Choroid plexus epithelial cell (primary cell): Measurements from ENCODE around the gene IL16.

Experiments
- DNase-seq: peaks from one replicate; pipeline ENCODE4 v3.0.0-alpha.2; 2010; ENCODE audit warnings: low read depth
- H3K4me3 ChIP-seq: 2 replicates; pipeline ENCODE4 v1.5.1; 2011; ENCODE audit warnings: low read depth, mild to moderate bottlenecking, control low read depth, low read length, moderate library complexity
- CTCF ChIP-seq: conservative IDR thresholded peaks from 2 replicates; pipeline ENCODE4 v1.5.1; 2011; ENCODE audit warnings: low read depth, mild to moderate bottlenecking, control low read depth, inconsistent platforms, low read length, moderate library complexity

IL16 gene

DNA sequence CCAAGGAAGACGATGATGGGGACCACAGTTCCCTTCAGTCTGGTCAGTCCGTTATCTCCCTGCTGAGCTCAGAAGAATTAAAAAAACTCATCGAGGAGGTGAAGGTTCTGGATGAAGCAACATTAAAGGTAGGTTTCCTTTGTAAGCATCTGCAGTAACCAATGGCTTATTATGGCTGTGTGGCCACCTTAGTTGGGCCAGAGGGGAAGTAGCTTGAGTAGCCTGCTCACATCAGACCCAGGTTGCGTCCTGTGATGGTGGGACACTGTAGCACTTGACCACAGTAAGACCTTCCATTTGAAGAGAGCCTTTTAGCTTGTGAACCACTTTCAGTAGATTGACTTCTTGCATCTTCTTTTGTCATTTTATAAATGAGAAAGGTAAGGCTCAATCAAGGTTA, 104.7 kb downstream of the IL16 start:
- H3K4me3 ChIP-seq: no peak overlapping the region
- no peak for TF ChIP-seq CTCF

GRCh38 chr15:81301815-81302399, 105.2 kb downstream of the IL16 start:
- no peak overlapping the region for H3K4me3 ChIP-seq
- no peak for DNase-seq
- TF ChIP-seq CTCF: no peak

More for the DNA sequence above, 104.7 kb downstream of the IL16 start:
- DNase-seq: no peak

GRCh38 chr15:81302701-81303109, 106.0 kb downstream of the IL16 start:
- TF ChIP-seq CTCF: no peak
- no peak for DNase-seq
- no peak overlapping the region for H3K4me3 ChIP-seq

- TF ChIP-seq CTCF: no peak
- peak; percentile 30 for DNase-seq
- no peak overlapping the region for H3K4me3 ChIP-seq
These were observed 106.9 kb downstream of the IL16 start for GRCh38 chr15:81303244-81304225.

DNA sequence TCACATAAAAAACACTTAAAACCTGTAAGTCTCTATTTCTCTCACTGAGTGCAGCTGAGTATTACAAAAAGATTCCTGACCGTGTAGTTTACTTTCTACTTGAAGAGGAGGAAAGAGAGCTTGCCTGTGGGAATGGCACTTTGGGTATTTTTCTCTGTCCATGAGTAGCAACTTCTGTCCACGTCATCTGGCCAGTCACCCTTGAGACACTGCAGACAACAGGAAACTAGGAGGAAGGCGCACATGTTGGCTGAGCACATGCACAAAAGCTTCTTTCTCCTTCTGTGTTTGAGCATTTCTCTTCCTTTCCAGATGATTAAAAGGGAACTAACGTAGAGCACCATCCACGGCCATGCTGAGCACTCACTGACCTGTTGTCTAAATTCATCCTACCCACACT, 107.5 kb downstream of the IL16 start:
- no peak overlapping the region for H3K4me3 ChIP-seq
- no peak for TF ChIP-seq CTCF
- peak; percentile 51 for DNase-seq

GRCh38 chr15:81308260-81308659, 111.6 kb downstream of the IL16 start:
- no peak overlapping the region for H3K4me3 ChIP-seq
- no peak for TF ChIP-seq CTCF
- no peak for DNase-seq
